Activated CD4-positive, alpha-beta T cell treated with anti-CD3 and anti-CD28 coated beads, Interleukin-2, amount 10 ng/mL, durations not matched to agents 24 days and 14 days (primary cell): Measurements from ENCODE around the gene CLEC2A. TPM values are rescaled to one million over a fixed set of nuclear protein-coding genes. Genes with fewer than 3 reads are reported as not detected.

Experiments used
- DNase-seq: peaks from one replicate; pipeline ENCODE4 v3.0.0; 2022
- H3K27ac Mint-ChIP-seq: one replicate; pipeline ENCODE4 v1.8.0; 2022; ENCODE audit warnings: mild to moderate bottlenecking, mixed read lengths
- H3K27me3 Mint-ChIP-seq: one replicate; pipeline ENCODE4 v1.8.0; 2022; ENCODE audit warnings: mixed read lengths
- H3K36me3 Mint-ChIP-seq: one replicate; pipeline ENCODE4 v1.8.0; 2022; ENCODE audit warnings: low read depth, mild to moderate bottlenecking, mixed read lengths
- H3K4me1 Mint-ChIP-seq: one replicate; pipeline ENCODE4 v1.8.0; 2021; ENCODE audit warnings: mixed read lengths
- H3K4me3 Mint-ChIP-seq: one replicate; pipeline ENCODE4 v1.8.0; 2022; ENCODE audit warnings: mild to moderate bottlenecking, moderate library complexity, mixed read lengths
- H3K9me3 Mint-ChIP-seq: one replicate; pipeline ENCODE4 v1.8.0; 2021; ENCODE audit warnings: mixed read lengths
- intact Hi-C: fragments of 100-400 bp; cut with micrococcal nuclease; formaldehyde crosslinking; loops from one replicate; pipeline ENCODE4 v1.15.1; 2023
- total RNA-seq: library from RNA; stranded (reverse); gene quantifications from 2 replicates; pipeline ENCODE4 v1.2.3, GENCODE V29; 2022

The CLEC2A gene
- total RNA-seq, 1 donor from 2014 or later = not detected

GRCh38 chr12:9866860-9867269 lies 65.3 kb downstream of the CLEC2A start:
- Mint-ChIP-seq H3K36me3 (peaks cover 24% of the 10 kb centered on the region), H3K27me3 (no peaks in the 10 kb centered on the region), H3K9me3 (peaks cover 18% of the 10 kb centered on the region), H3K27ac (peak overlapping the region; percentile 92), H3K4me1 (peaks cover 44% of the 10 kb centered on the region), H3K4me3 (peak overlapping the region; percentile 88)
- DNase-seq = peak; percentile 66
- intact Hi-C loops = loop anchor here (5.0 to 10.0 kb wide), 4 partner anchors 40 to 842 kb away; partner anchors contain the start of gene MAGOHB

GRCh38 chr12:9864913-9865675 lies 67.1 kb downstream of the CLEC2A start:
- peaks cover 39% of the 10 kb centered on the region for H3K4me1 Mint-ChIP-seq
- no peaks in the 10 kb centered on the region for H3K27me3 Mint-ChIP-seq
- DNase-seq = peak; percentile 66
- H3K27ac Mint-ChIP-seq = peak overlapping the region; percentile 92
- peaks cover 18% of the 10 kb centered on the region for H3K9me3 Mint-ChIP-seq
- peak overlapping the region; percentile 91 for H3K4me3 Mint-ChIP-seq
- peaks cover 31% of the 10 kb centered on the region for H3K36me3 Mint-ChIP-seq
- intact Hi-C loops = loop anchor here (1.0 to 10.0 kb wide), 6 partner anchors 42 to 840 kb away; partner anchors contain the start of gene MAGOHB

Other genes starting within 250 kb of the CLEC2A start
- gene CLECL1, start 199.3 kb downstream of the CLEC2A start, total RNA-seq = 5.3 and 9.1 TPM in 2 replicates
- 106 and 111 TPM in 2 replicates for gene CD69, start 171.5 kb downstream of the CLEC2A start, total RNA-seq
- gene KLRF1, start 104.9 kb downstream of the CLEC2A start, total RNA-seq = not detected in 2 replicates
- 13.0 and 13.1 TPM in 2 replicates for gene CLEC2B, start 63.0 kb downstream of the CLEC2A start, total RNA-seq
- not detected in 2 replicates for gene KLRF2, start 50.9 kb downstream of the CLEC2A start, total RNA-seq
- gene CLEC12A, start 39.0 kb upstream of the CLEC2A start, total RNA-seq = 0.28 TPM in 1 of 2 replicates, not detected in the other
- gene CLEC1B, start 66.8 kb upstream of the CLEC2A start, total RNA-seq = not detected in 2 replicates
- not detected in 2 replicates for gene CLEC12B, start 78.3 kb upstream of the CLEC2A start, total RNA-seq
- not detected in 2 replicates for gene CLEC9A, start 98.3 kb upstream of the CLEC2A start, total RNA-seq
- gene CLEC1A, start 166.6 kb upstream of the CLEC2A start, total RNA-seq = not detected in 2 replicates
- not detected in 2 replicates for gene CLEC7A, start 197.8 kb upstream of the CLEC2A start, total RNA-seq
- gene OLR1, start 239.8 kb upstream of the CLEC2A start, total RNA-seq = not detected in 2 replicates
- not detected in 2 replicates for gene TMEM52B, start 246.7 kb upstream of the CLEC2A start, total RNA-seq